Measurements from ENCODE around the gene RBCK1.
"Not testable (repeated sequence)": the region's sequence is repeated elsewhere in the genome, so short reads cannot be mapped to it uniquely, and the experiment has no call there.

RBCK1 gene

DNA sequence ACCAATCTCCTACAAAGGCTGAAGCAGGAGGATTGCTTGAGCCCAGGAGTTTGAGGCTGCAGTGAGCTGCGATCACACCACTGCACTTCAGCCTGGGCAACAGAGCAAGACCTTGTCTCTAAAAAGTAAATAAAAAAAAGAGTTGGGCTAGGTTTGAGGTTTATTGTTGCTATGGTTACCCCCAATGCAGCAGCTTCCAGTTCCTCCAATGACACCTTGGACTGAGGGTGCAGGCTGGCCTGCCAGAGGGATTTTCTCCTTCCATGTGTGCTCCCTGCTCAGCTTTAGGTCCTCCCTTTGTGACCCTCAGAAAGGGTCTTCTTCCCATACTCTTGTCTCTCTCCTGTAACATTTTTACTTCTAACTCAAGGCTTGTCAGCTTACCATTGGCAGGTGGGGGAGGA is 64.8 kb downstream of the RBCK1 start:
- no peaks in the 10 kb centered on the region for H3F3A ChIP-seq (ENCODE audit: insufficient read depth, low read length)
- TF ChIP-seq EZH2 (IDR thresholded peaks at IDR 0.05; ENCODE audit: borderline replicate concordance, low read length) = no peak
- TF ChIP-seq, protein P1, sequence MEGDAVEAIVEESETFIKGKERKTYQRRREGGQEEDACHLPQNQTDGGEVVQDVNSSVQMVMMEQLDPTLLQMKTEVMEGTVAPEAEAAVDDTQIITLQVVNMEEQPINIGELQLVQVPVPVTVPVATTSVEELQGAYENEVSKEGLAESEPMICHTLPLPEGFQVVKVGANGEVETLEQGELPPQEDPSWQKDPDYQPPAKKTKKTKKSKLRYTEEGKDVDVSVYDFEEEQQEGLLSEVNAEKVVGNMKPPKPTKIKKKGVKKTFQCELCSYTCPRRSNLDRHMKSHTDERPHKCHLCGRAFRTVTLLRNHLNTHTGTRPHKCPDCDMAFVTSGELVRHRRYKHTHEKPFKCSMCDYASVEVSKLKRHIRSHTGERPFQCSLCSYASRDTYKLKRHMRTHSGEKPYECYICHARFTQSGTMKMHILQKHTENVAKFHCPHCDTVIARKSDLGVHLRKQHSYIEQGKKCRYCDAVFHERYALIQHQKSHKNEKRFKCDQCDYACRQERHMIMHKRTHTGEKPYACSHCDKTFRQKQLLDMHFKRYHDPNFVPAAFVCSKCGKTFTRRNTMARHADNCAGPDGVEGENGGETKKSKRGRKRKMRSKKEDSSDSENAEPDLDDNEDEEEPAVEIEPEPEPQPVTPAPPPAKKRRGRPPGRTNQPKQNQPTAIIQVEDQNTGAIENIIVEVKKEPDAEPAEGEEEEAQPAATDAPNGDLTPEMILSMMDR (IDR thresholded peaks at IDR 0.05; ENCODE audit: low read length) = no peak
- H3K4me1 ChIP-seq (ENCODE audit: insufficient read depth, low read length, severe bottlenecking) = no peaks in the 10 kb centered on the region

DNA sequence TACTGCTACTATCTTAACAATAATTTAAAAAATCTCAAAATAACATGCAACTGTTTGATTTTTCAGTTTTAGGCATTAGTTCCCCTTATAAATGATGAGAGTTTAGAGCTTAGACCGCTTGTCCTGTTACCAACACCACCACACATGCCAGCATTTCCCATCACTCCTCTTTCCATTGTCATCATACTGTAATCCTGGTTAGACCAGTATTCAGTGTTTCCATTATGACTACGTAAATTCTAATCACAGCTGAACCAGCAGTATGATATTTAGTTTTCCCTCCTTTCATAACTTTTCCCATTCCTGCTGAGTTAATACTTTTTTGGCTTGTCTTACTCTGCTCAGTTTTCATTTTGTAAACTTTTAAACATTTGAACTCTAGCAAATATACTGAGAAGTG is 66.5 kb downstream of the RBCK1 start:
- Histone ChIP-seq H3K4me1 (ENCODE audit: insufficient read depth, low read length, severe bottlenecking) (no peaks in the 10 kb centered on the region), H3K27ac (ENCODE audit: low read depth, low read length, poor library complexity, severe bottlenecking) (no peak overlapping the region), H3K27me3 (ENCODE audit: insufficient read depth, low read length) (no peaks in the 10 kb centered on the region), H3K9ac (ENCODE audit: low read length) (no peak overlapping the region), H4K20me1 (ENCODE audit: insufficient read depth, low read length) (no peaks in the 10 kb centered on the region), H2AFZ (ENCODE audit: low read length) (no peak overlapping the region), H3K9me2 (ENCODE audit: low read depth, low read length) (no peaks in the 10 kb centered on the region), H3K79me2 (ENCODE audit: insufficient read depth, low read length) (no peaks in the 10 kb centered on the region), H3F3A (ENCODE audit: insufficient read depth, low read length) (no peaks in the 10 kb centered on the region), H3K9me3 (ENCODE audit: low read length) (peaks cover 8% of the 10 kb centered on the region), H3K4me2 (ENCODE audit: low read length) (no peak overlapping the region), H3K36me3 (ENCODE audit: insufficient read depth, low read length) (peaks cover 27% of the 10 kb centered on the region), H3K4me3 (ENCODE audit: low read depth, low read length, poor library complexity, severe bottlenecking) (no peak overlapping the region)
- TF ChIP-seq, protein P1 (IDR thresholded peaks at IDR 0.05; ENCODE audit: low read length) = no peak
- TF ChIP-seq EZH2 (IDR thresholded peaks at IDR 0.05; ENCODE audit: borderline replicate concordance, low read length) = no peak

More for the DNA sequence above, 64.8 kb downstream of the RBCK1 start:
- H3K27ac ChIP-seq (ENCODE audit: low read depth, low read length, poor library complexity, severe bottlenecking) = no peak overlapping the region
- H3K9me3 ChIP-seq (ENCODE audit: low read length) = peaks cover 14% of the 10 kb centered on the region
- H3K9ac ChIP-seq (ENCODE audit: low read length) = no peak overlapping the region
- no peak overlapping the region for H2AFZ ChIP-seq (ENCODE audit: low read length)
- H4K20me1 ChIP-seq (ENCODE audit: insufficient read depth, low read length) = no peaks in the 10 kb centered on the region
- H3K4me2 ChIP-seq (ENCODE audit: low read length) = no peak overlapping the region
- peaks cover 15% of the 10 kb centered on the region for H3K36me3 ChIP-seq (ENCODE audit: insufficient read depth, low read length)
- no peaks in the 10 kb centered on the region for H3K9me2 ChIP-seq (ENCODE audit: low read depth, low read length)
- H3K79me2 ChIP-seq (ENCODE audit: insufficient read depth, low read length) = no peaks in the 10 kb centered on the region
- H3K27me3 ChIP-seq (ENCODE audit: insufficient read depth, low read length) = no peaks in the 10 kb centered on the region
- H3K4me3 ChIP-seq (ENCODE audit: low read depth, low read length, poor library complexity, severe bottlenecking) = no peak overlapping the region

DNA sequence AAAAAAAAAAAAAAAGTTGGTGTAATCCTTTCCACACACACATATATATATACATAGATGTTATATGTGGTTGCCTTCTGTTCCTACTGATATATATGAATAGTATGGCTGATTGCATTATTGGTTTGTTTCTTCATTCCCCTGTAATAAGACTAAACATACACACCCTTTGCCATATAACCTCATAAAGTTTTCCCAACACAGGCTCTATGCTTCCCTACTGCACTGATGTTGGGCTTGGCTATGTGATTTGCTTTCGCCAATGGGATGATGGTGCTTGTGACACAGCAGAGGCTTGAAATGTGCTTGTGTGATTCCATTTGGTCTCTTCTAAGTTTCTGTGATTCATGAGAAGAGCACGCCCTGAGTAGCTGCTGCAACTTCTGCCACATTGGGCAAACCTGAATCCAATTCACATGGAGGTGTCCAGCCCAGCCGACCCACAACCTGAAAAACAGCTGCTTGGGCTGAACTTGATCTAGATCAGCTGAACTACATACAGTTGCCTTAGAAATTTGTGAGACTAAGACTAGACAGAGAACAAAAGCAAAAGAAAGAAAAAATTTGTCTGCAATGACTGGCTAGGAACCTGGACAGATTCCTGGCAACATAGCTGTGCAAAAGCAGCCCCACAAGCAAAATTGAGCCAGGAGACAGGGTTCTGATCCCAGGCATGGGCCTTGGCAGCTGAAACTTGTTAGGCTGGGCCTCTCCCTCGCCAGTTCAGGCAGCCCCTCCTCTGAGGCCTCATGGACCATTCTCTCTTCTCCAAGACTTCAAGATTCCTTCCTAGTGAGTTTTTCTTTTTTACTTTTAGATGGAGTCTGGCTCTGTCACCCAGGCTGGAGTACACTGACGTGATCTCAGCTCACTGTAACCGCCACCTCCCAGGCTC is 67.6 kb downstream of the RBCK1 start:
- Histone ChIP-seq H3K9me2 (ENCODE audit: low read depth, low read length) (no peaks in the 10 kb centered on the region), H3K36me3 (ENCODE audit: insufficient read depth, low read length) (peaks cover 36% of the 10 kb centered on the region), H3K4me3 (ENCODE audit: low read depth, low read length, poor library complexity, severe bottlenecking) (no peak overlapping the region), H3K4me1 (ENCODE audit: insufficient read depth, low read length, severe bottlenecking) (no peaks in the 10 kb centered on the region), H3F3A (ENCODE audit: insufficient read depth, low read length) (no peaks in the 10 kb centered on the region; the same call in 1 of the 2 replicates), H3K27me3 (ENCODE audit: insufficient read depth, low read length) (no peaks in the 10 kb centered on the region), H4K20me1 (ENCODE audit: insufficient read depth, low read length) (no peaks in the 10 kb centered on the region), H3K9me3 (ENCODE audit: low read length) (peaks cover 5% of the 10 kb centered on the region; the same call in 1 of the 2 replicates), H3K79me2 (ENCODE audit: insufficient read depth, low read length) (no peaks in the 10 kb centered on the region), H2AFZ (ENCODE audit: low read length) (no peak overlapping the region), H3K27ac (ENCODE audit: low read depth, low read length, poor library complexity, severe bottlenecking) (no peak overlapping the region), H3K9ac (ENCODE audit: low read length) (no peak overlapping the region), H3K4me2 (ENCODE audit: low read length) (no peak overlapping the region)
- TF ChIP-seq, protein P1 (IDR thresholded peaks at IDR 0.05; ENCODE audit: low read length) = no peak
- TF ChIP-seq EZH2 (IDR thresholded peaks at IDR 0.05; ENCODE audit: borderline replicate concordance, low read length) = no peak

DNA sequence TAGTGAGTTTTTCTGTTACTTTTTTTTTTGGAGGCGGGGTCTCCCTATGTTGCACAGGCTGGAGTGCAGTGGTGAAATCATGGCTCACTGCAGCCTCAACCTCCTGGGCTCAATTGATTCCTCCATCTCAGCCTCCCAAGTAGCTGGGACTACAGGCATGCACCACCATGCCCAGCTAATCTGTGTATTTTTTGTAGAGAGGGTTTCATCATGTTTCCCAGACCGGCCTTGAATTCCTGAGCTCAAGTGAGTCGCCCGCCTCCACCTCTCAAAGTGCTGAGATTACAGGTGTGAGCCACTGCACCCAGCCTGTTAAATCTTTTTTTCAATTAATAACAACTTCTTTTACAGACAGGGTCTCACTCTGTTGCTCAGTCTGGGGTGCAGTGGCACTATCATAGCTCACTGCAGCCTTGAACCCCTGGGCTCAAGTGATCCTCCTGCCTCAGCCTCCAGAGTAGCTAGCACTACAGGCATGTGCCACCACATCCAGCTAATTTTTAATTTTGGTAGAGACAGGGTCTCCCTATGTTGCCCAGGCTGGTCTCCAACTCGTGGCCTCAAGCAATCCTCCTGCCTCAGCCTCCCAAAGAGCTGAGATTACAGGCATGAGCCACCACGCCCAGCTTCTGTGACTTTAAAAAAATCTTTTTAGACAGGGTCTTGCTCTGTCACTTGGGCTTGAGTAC is 68.6 kb downstream of the RBCK1 start:
- not testable (repeated sequence) for H3K4me2 ChIP-seq (ENCODE audit: low read length); H3K4me1 ChIP-seq (ENCODE audit: insufficient read depth, low read length, severe bottlenecking); H3K9me2 ChIP-seq (ENCODE audit: low read depth, low read length); H3K79me2 ChIP-seq (ENCODE audit: insufficient read depth, low read length); H3F3A ChIP-seq (ENCODE audit: insufficient read depth, low read length); H3K27me3 ChIP-seq (ENCODE audit: insufficient read depth, low read length); H3K4me3 ChIP-seq (ENCODE audit: low read depth, low read length, poor library complexity, severe bottlenecking); H3K9ac ChIP-seq (ENCODE audit: low read length); H2AFZ ChIP-seq (ENCODE audit: low read length); H3K27ac ChIP-seq (ENCODE audit: low read depth, low read length, poor library complexity, severe bottlenecking); H3K9me3 ChIP-seq (ENCODE audit: low read length); H4K20me1 ChIP-seq (ENCODE audit: insufficient read depth, low read length)
- peaks cover 44% of the 10 kb centered on the region for H3K36me3 ChIP-seq (ENCODE audit: insufficient read depth, low read length)
